Activated T-cell treated with anti-CD3 and anti-CD28 coated beads for 1 hour (primary cell): ENCODE measurements around the gene HIF3A.
A peak's percentile ranks its signal among the peaks of the same experiment; 100 is the strongest.

Experiments
- DNase-seq: peaks from one replicate; pipeline ENCODE4 v3.0.0-alpha.2; 2020; ENCODE audit warnings: low read depth

HIF3A gene

GRCh38 chr19:46330319-46330918 lies 33.6 kb downstream of the HIF3A start:
- DNase-seq: no peak

GRCh38 chr19:46337487-46337886 lies 40.6 kb downstream of the HIF3A start:
- DNase-seq: no peak

- DNase-seq: no peak
Measured at GRCh38 chr19:46339446-46339845, 42.6 kb downstream of the HIF3A start.

GRCh38 chr19:46340051-46340659 lies 43.3 kb downstream of the HIF3A start:
- no peak for DNase-seq

- no peak for DNase-seq
Measured at GRCh38 chr19:46341937-46342336, 45.1 kb downstream of the HIF3A start.

GRCh38 chr19:46344363-46344762 lies 47.5 kb downstream of the HIF3A start:
- no peak for DNase-seq

GRCh38 chr19:46345157-46345556 lies 48.3 kb downstream of the HIF3A start:
- no peak for DNase-seq

GRCh38 chr19:46346821-46347571 lies 50.2 kb downstream of the HIF3A start, which contains the start of gene PPP5C:
TSS of gene PPP5C (plus strand) at chr19:46347087. CDS start at chr19:46347097, 10 bp downstream.
- DNase-seq: peak; percentile 74

- DNase-seq: no peak
Measured at GRCh38 chr19:46347572-46347883, 50.7 kb downstream of the HIF3A start.

- DNase-seq: no peak
Measured at GRCh38 chr19:46347985-46348384, 51.1 kb downstream of the HIF3A start.

- no peak for DNase-seq
Measured at GRCh38 chr19:46349311-46349993, 52.6 kb downstream of the HIF3A start.

GRCh38 chr19:46350029-46350757 lies 53.4 kb downstream of the HIF3A start:
- DNase-seq: no peak

- no peak for DNase-seq
Measured at GRCh38 chr19:46350758-46351159, 53.9 kb downstream of the HIF3A start.

- DNase-seq: no peak
Measured at GRCh38 chr19:46351241-46352041, 54.6 kb downstream of the HIF3A start.

GRCh38 chr19:46353730-46354528 lies 57.1 kb downstream of the HIF3A start:
- DNase-seq: no peak

GRCh38 chr19:46355234-46356148 lies 58.6 kb downstream of the HIF3A start:
- DNase-seq: no peak

- DNase-seq: no peak
Measured at GRCh38 chr19:46356149-46357055, 59.6 kb downstream of the HIF3A start.

GRCh38 chr19:46357846-46358583 lies 61.2 kb downstream of the HIF3A start:
- no peak for DNase-seq
